ENCODE results near the gene IPP. TPM values are rescaled to one million over a fixed set of nuclear protein-coding genes. Genes with fewer than 3 reads are reported as not detected.
"Not testable (repeated sequence)": the region's sequence is repeated elsewhere in the genome, so short reads cannot be mapped to it uniquely, and the experiment has no call there.

Gene IPP
- total RNA-seq, 1 experiment from 2014 or later = 11.9 TPM

GRCh38 chr1:45722809-45723208 lies 27.6 kb downstream of the IPP start:
- Histone ChIP-seq H3K36me3 (no peaks in the 10 kb centered on the region), H3K4me1 (replicated peaks) (peaks cover 7% of the 10 kb centered on the region), H3K27ac (no peak overlapping the region), H3K9me3 (replicated peaks) (no peaks in the 10 kb centered on the region), H3K4me3 (no peak overlapping the region), H3K27me3 (replicated peaks) (no peaks in the 10 kb centered on the region)
- no peak for DNase-seq (ENCODE audit: low read depth in 1 of 2, low spot score in 2 of 2)

GRCh38 chr1:45721207-45721606 lies 29.2 kb downstream of the IPP start:
- Histone ChIP-seq H3K27me3 (replicated peaks) (no peaks in the 10 kb centered on the region), H3K4me1 (replicated peaks) (peaks cover 7% of the 10 kb centered on the region), H3K36me3 (no peaks in the 10 kb centered on the region), H3K9me3 (replicated peaks) (no peaks in the 10 kb centered on the region), H3K27ac (no peak overlapping the region), H3K4me3 (no peak overlapping the region)
- peak in 1 of 2 experiments; percentile 30 for DNase-seq (ENCODE audit: low read depth in 1 of 2, low spot score in 2 of 2)

- DNase-seq (ENCODE audit: low read depth in 1 of 2, low spot score in 2 of 2) = no peak
- H3K9me3 ChIP-seq (replicated peaks) = no peaks in the 10 kb centered on the region
- 0 out of 2 replicates have a peak, but pooled peaks cover 3% of the 10 kb centered on the region for H3K36me3 ChIP-seq
- H3K27ac ChIP-seq = no peak overlapping the region
- no peak overlapping the region for H3K4me3 ChIP-seq
- peaks cover 7% of the 10 kb centered on the region for H3K4me1 ChIP-seq (replicated peaks)
- H3K27me3 ChIP-seq (replicated peaks) = no peaks in the 10 kb centered on the region
These were observed 32.2 kb downstream of the IPP start for GRCh38 chr1:45718289-45718688.

GRCh38 chr1:45717386-45717785 lies 33.1 kb downstream of the IPP start:
- DNase-seq (ENCODE audit: low read depth in 1 of 2, low spot score in 2 of 2); H3K4me3 ChIP-seq; H3K27me3 ChIP-seq (replicated peaks); H3K4me1 ChIP-seq (replicated peaks); H3K27ac ChIP-seq; H3K9me3 ChIP-seq (replicated peaks); H3K36me3 ChIP-seq: not testable (repeated sequence)

- Histone ChIP-seq H3K9me3 (replicated peaks) (no peaks in the 10 kb centered on the region), H3K4me3 (no peak overlapping the region), H3K27ac (no peak overlapping the region)
These were observed 33.8 kb downstream of the IPP start for GRCh38 chr1:45716700-45717099.

GRCh38 chr1:45713711-45714110 lies 36.7 kb downstream of the IPP start:
- Histone ChIP-seq H3K4me1 (replicated peaks) (no peaks in the 10 kb centered on the region), H3K4me3 (no peak overlapping the region), H3K36me3 (0 out of 2 replicates have a peak, but pooled peaks cover 6% of the 10 kb centered on the region), H3K27me3 (replicated peaks) (no peaks in the 10 kb centered on the region), H3K9me3 (replicated peaks) (no peaks in the 10 kb centered on the region), H3K27ac (no peak overlapping the region)
- no peak for DNase-seq (ENCODE audit: low read depth in 1 of 2, low spot score in 2 of 2)

More at GRCh38 chr1:45716700-45717099, 33.8 kb downstream of the IPP start:
- DNase-seq (ENCODE audit: low read depth in 1 of 2, low spot score in 2 of 2) = no peak
- H3K36me3 ChIP-seq = 0 out of 2 replicates have a peak, but pooled peaks cover 6% of the 10 kb centered on the region
- H3K27me3 ChIP-seq (replicated peaks) = no peaks in the 10 kb centered on the region
- H3K4me1 ChIP-seq (replicated peaks) = peaks cover 7% of the 10 kb centered on the region

- DNase-seq (ENCODE audit: low read depth in 1 of 2, low spot score in 2 of 2) = no peak
- no peak overlapping the region for H3K4me3 ChIP-seq
- no peaks in the 10 kb centered on the region for H3K4me1 ChIP-seq (replicated peaks)
- H3K36me3 ChIP-seq = no peaks in the 10 kb centered on the region
- H3K9me3 ChIP-seq (replicated peaks) = no peaks in the 10 kb centered on the region
- H3K27me3 ChIP-seq (replicated peaks) = no peaks in the 10 kb centered on the region
- no peak overlapping the region for H3K27ac ChIP-seq
These were observed 45.8 kb downstream of the IPP start for GRCh38 chr1:45704637-45705036.

GRCh38 chr1:45694823-45695222 lies 55.6 kb downstream of the IPP start:
- Histone ChIP-seq H3K36me3 (peaks cover 55% of the 10 kb centered on the region), H3K27me3 (replicated peaks) (no peaks in the 10 kb centered on the region), H3K4me1 (replicated peaks) (no peaks in the 10 kb centered on the region), H3K9me3 (replicated peaks) (no peaks in the 10 kb centered on the region), H3K4me3 (no peak overlapping the region), H3K27ac (no peak overlapping the region)
- no peak for DNase-seq (ENCODE audit: low read depth in 1 of 2, low spot score in 2 of 2)

GRCh38 chr1:45693811-45694210 lies 56.6 kb downstream of the IPP start:
- peaks cover 55% of the 10 kb centered on the region for H3K36me3 ChIP-seq

GRCh38 chr1:45687754-45688740 lies 62.4 kb downstream of the IPP start, which contains the start of gene TMEM69:
TMEM69 (plus strand) TSS chr1:45688181; CDS start chr1:45691069, 2,888 bp downstream.
- H3K4me3 ChIP-seq = peak within 1 kb of the TSS; percentile 87
- peak within 1 kb of the TSS; percentile 95 for H3K27ac ChIP-seq
- H3K9me3 ChIP-seq (replicated peaks) = no peaks in the 10 kb centered on the region
- DNase-seq (ENCODE audit: low read depth in 1 of 2, low spot score in 2 of 2) = peak; percentile 80 to 95
- no peaks in the 10 kb centered on the region for H3K27me3 ChIP-seq (replicated peaks)
- peaks cover 17% of the 10 kb centered on the region for H3K36me3 ChIP-seq
- H3K4me1 ChIP-seq (replicated peaks) = peaks cover 7% of the 10 kb centered on the region

More at GRCh38 chr1:45693811-45694210, 56.6 kb downstream of the IPP start:
- DNase-seq (ENCODE audit: low read depth in 1 of 2, low spot score in 2 of 2); H3K4me1 ChIP-seq (replicated peaks); H3K27ac ChIP-seq; H3K27me3 ChIP-seq (replicated peaks); H3K9me3 ChIP-seq (replicated peaks); H3K4me3 ChIP-seq: not testable (repeated sequence)

GRCh38 chr1:45687014-45687753 lies 63.3 kb downstream of the IPP start:
- Histone ChIP-seq H3K4me3 (peak overlapping the region; percentile 87), H3K27ac (peak overlapping the region; percentile 95), H3K9me3 (replicated peaks) (no peaks in the 10 kb centered on the region), H3K36me3 (peaks cover 8% of the 10 kb centered on the region), H3K4me1 (replicated peaks) (peaks cover 7% of the 10 kb centered on the region), H3K27me3 (replicated peaks) (no peaks in the 10 kb centered on the region)
- DNase-seq (ENCODE audit: low read depth in 1 of 2, low spot score in 2 of 2) = peak; percentile 98

GRCh38 chr1:45686288-45687013 lies 64.0 kb downstream of the IPP start, which contains the start of gene GPBP1L1:
GPBP1L1 (minus strand) TSS chr1:45686533; CDS start chr1:45659087, 27,446 bp downstream.
- Histone ChIP-seq H3K36me3 (peaks cover 7% of the 10 kb centered on the region), H3K4me3 (peak within 1 kb of the TSS; percentile 87), H3K4me1 (replicated peaks) (peaks cover 7% of the 10 kb centered on the region), H3K9me3 (replicated peaks) (no peaks in the 10 kb centered on the region), H3K27me3 (replicated peaks) (no peaks in the 10 kb centered on the region), H3K27ac (peak within 1 kb of the TSS; percentile 95)
- DNase-seq (ENCODE audit: low read depth in 1 of 2, low spot score in 2 of 2) = peak; percentile 96 to 98

GRCh38 chr1:45686015-45686287 lies 64.5 kb downstream of the IPP start:
- no peaks in the 10 kb centered on the region for H3K9me3 ChIP-seq (replicated peaks)
- H3K27me3 ChIP-seq (replicated peaks) = no peaks in the 10 kb centered on the region
- peaks cover 7% of the 10 kb centered on the region for H3K4me1 ChIP-seq (replicated peaks)
- H3K4me3 ChIP-seq = peak overlapping the region; percentile 87
- H3K27ac ChIP-seq = peak overlapping the region; percentile 95
- H3K36me3 ChIP-seq = peaks cover 6% of the 10 kb centered on the region
- peak in 1 of 2 experiments; percentile 52 for DNase-seq (ENCODE audit: low read depth in 1 of 2, low spot score in 2 of 2)
